K562 (cell line): ENCODE measurements around the gene SLC35G6. TPM values are rescaled to one million over a fixed set of nuclear protein-coding genes. Genes with fewer than 3 reads are reported as not detected.

Experiments used
- ATAC-seq: fragments of 200-7000 bp; cut with Tn5 transposase; 3 replicates; pipeline ENCODE4 v1.9.1; 2020; ENCODE audit warnings: moderate library complexity
- BruUV-seq: library from RNA; stranded (reverse); fragments of 400-500 nt; replicated peaks from 2 replicates; lab custom pipeline; 2021; lab: Mats Ljungman, UMichigan
- CTCF ChIA-PET: fragments of 300-600 bp; formaldehyde crosslinking; extraction: SDS; loops from one replicate; lab custom pipeline; 2021; ENCODE audit warnings: low intra/inter-chr PET ratio; lab: Yijun Ruan, JAX
- POLR2A ChIA-PET: fragments of 300-600, 350-650 bp; sonication (Branson Sonifier 250); formaldehyde crosslinking; extraction: SDS; loops from one replicate; lab custom pipeline; 2021; ENCODE audit warnings: antibody characterized with exemption, inconsistent platforms; lab: Yijun Ruan, JAX
- DNase-seq, 4 experiments: peaks; one replicate each; pipeline versions ENCODE4 v3.0.0 to v3.0.0-alpha.2; 2011 to 2018; ENCODE audit warnings: low spot score in 3 of 4, mixed read lengths in 3 of 4; ENCODE audit errors: extremely low read depth in 1 of 4
- FAIRE-seq: peaks from 2 replicates; lab custom pipeline; 2011; peaks lifted over from hg19 to GRCh38; lab: Jason Lieb, UNC
- H2AFZ ChIP-seq: 2 replicates; pipeline ENCODE4 v1.6.0; 2011; ENCODE audit warnings: low read depth, low read length, control low read depth, inconsistent platforms
- H3K27ac ChIP-seq: fragments of 200-600 bp; 3 replicates; pipeline ENCODE4 v1.8.0; 2011; ENCODE audit warnings: low read depth, mild to moderate bottlenecking, control low read depth, inconsistent platforms, low read length, moderate library complexity, mixed read lengths; ENCODE audit errors: extremely low read depth
- H3K27me3 ChIP-seq, 2 experiments: fragments of 300-600 bp in 1 of 2; 2 replicates in 1 of 2; 3 replicates in 1 of 2; pipeline versions ENCODE4 v1.6.0 to v1.8.0; 2011; ENCODE audit warnings: inconsistent platforms in 2 of 2, low read length in 2 of 2, mild to moderate bottlenecking in 1 of 2, mixed read lengths in 1 of 2, moderate library complexity in 1 of 2; ENCODE audit not compliant: control insufficient read depth in 2 of 2, insufficient read depth in 2 of 2
- H3K36me3 ChIP-seq: fragments of 300-600 bp; 3 replicates; pipeline ENCODE4 v1.8.0; 2011; ENCODE audit warnings: mild to moderate bottlenecking, low read length, inconsistent platforms; ENCODE audit not compliant: control insufficient read depth, insufficient read depth
- H3K4me1 ChIP-seq, 2 experiments: fragments of 200-600 bp in 1 of 2; replicated peaks in 1 of 2; 2 replicates in 1 of 2; 3 replicates in 1 of 2; pipeline versions ENCODE4 v1.5.1 to v1.8.0; 2011; ENCODE audit warnings: inconsistent platforms in 2 of 2, low read length in 2 of 2, mild to moderate bottlenecking in 1 of 2, mixed read lengths in 1 of 2, moderate library complexity in 1 of 2; ENCODE audit not compliant: control insufficient read depth in 2 of 2, insufficient read depth in 2 of 2
- H3K4me2 ChIP-seq: 2 replicates; pipeline ENCODE4 v1.6.1; 2011; ENCODE audit warnings: low read length, control low read depth, inconsistent platforms, mixed read lengths; ENCODE audit not compliant: insufficient read depth
- H3K4me3 ChIP-seq: fragments of 200-600 bp; sonication (generic), shearing (Covaris generic); 2 replicates; pipeline ENCODE4 v1.5.1; 2016; ENCODE audit warnings: control low read depth, inconsistent platforms
- H3K79me2 ChIP-seq: fragments of 200-600 bp; 3 replicates; pipeline ENCODE4 v1.8.0; 2011; ENCODE audit warnings: low read length, inconsistent platforms; ENCODE audit not compliant: control insufficient read depth, insufficient read depth
- H3K9ac ChIP-seq, 2 experiments: 2 replicates each; pipeline versions ENCODE4 v1.6.0 to v1.6.1; 2011; ENCODE audit warnings: low read depth in 2 of 2, low read length in 2 of 2, control low read depth in 1 of 2, inconsistent platforms in 1 of 2, mild to moderate bottlenecking in 1 of 2, mixed read lengths in 1 of 2; ENCODE audit not compliant: insufficient read depth in 1 of 2
- H3K9me1 ChIP-seq: one replicate; pipeline ENCODE4 v1.6.0; 2011; ENCODE audit warnings: inconsistent platforms, mild to moderate bottlenecking, low read length, moderate library complexity; ENCODE audit not compliant: control insufficient read depth, insufficient read depth
- H3K9me3 ChIP-seq: replicated peaks from 2 replicates; pipeline ENCODE4 v1.5.1; 2011; ENCODE audit warnings: low read depth, low read length, inconsistent platforms; ENCODE audit not compliant: control insufficient read depth, insufficient read depth
- H4K20me1 ChIP-seq: replicated peaks from 2 replicates; pipeline ENCODE4 v1.6.1; 2011; ENCODE audit warnings: low read length, inconsistent platforms, mixed read lengths; ENCODE audit not compliant: control insufficient read depth, insufficient read depth
- ARNT ChIP-seq, 2 experiments: fragments of 450-650 bp; IDR thresholded peaks; 2 replicates each; pipeline ENCODE4 v1.6.1; 2016; ENCODE audit warnings: mild to moderate bottlenecking in 1 of 2
- CEBPB ChIP-seq: fragments of 450-650 bp; IDR thresholded peaks from 2 replicates; pipeline ENCODE4 v1.6.1; 2016; ENCODE audit warnings: missing genetic modification characterization, missing compliant biosample characterization
- CREB1 ChIP-seq, 2 experiments: sonication (generic) in 1 of 2; formaldehyde crosslinking in 1 of 2; IDR thresholded peaks; 2 replicates each; pipeline versions ENCODE4 v1.6.1 to v1.8.0; 2012 to 2022; ENCODE audit warnings: inconsistent platforms in 1 of 2, mild to moderate bottlenecking in 1 of 2, missing genetic modification reagents in 1 of 2, moderate library complexity in 1 of 2
- TAF1 ChIP-seq: IDR thresholded peaks from 2 replicates; pipeline ENCODE4 v1.6.1; 2011; ENCODE audit warnings: mild to moderate bottlenecking, low read length, moderate library complexity; ENCODE audit not compliant: insufficient read depth, control insufficient read depth, severe bottlenecking; ENCODE audit errors: extremely low read depth
- WGBS: fragments of 100-300 bp; shearing (Covaris generic); methylation state at CpG from one replicate; pipeline ENCODE4 v1.1.6; 2016; ENCODE audit warnings: low coverage, mixed read lengths; ENCODE audit not compliant: insufficient coverage; ENCODE audit errors: missing lambda C conversion rate; 5-methylcytosine and 5-hydroxymethylcytosine counted together
- in situ Hi-C: fragments of 300-500 bp; cut with MboI; formaldehyde crosslinking; loops from 4 replicates; pipeline ENCODE4 v1.15.0; 2018; ENCODE audit warnings: inconsistent platforms, mixed read lengths
- intact Hi-C: fragments of 100-400 bp; cut with micrococcal nuclease; formaldehyde crosslinking; loops from 2 replicates; pipeline ENCODE4 v1.14.2; 2022
- polyA plus RNA-seq, 8 experiments: library from polyadenylated mRNA; depleted of rRNA in 4 of 8; stranded (reverse) in 5 of 8; unstranded in 3 of 8; fragments of >200 nt; fragmentation: Nextera tagmentation in 2 of 8; fragmentation: Illumina TruSeq in 1 of 8; extraction: Ambion mirVana in 2 of 8; extraction: Trizol in 1 of 8; gene quantifications; 2 replicates each; pipeline versions ENCODE4 v1.2.1 to v1.2.3, GENCODE V29; 2011 to 2014; ENCODE audit warnings: inconsistent platforms in 1 of 8, missing spikeins in 1 of 8
- total RNA-seq, 7 experiments: library from RNA; depleted of rRNA in 6 of 7; stranded (reverse); fragments of >200 nt in 6 of 7; fragmentation: Illumina TruSeq in 2 of 7; extraction: Trizol in 2 of 7; gene quantifications; 2 replicates each; pipeline versions ENCODE4 v1.2.1 to v1.2.3, GENCODE V29; 2011 to 2021; ENCODE audit warnings: low replicate concordance in 1 of 7

Gene SLC35G6
- total and polyA plus RNA-seq, 9 of the 15 experiments (the other 6 are each of a cell fraction or from before 2014, with no cell fraction given), result not detected

- intact Hi-C loops, result no loop called here
- Histone ChIP-seq H3K4me3 (no peak overlapping the region), H3K9ac (no peak overlapping the region; a peak in 1 of 4 replicates)
- TF ChIP-seq ARNT (IDR thresholded peaks at IDR 0.05), result 0 out of 4 replicates have a peak, but pooled peaks of 1 of the 2 experiments have one; percentile 60
- no peak for TF ChIP-seq CREB1 (IDR thresholded peaks at IDR 0.05)
- no peak for TF ChIP-seq CREB1 (CRISPR knock-in tag; IDR thresholded peaks at IDR 0.05)
- no peak for TF ChIP-seq TAF1
- TF ChIP-seq CEBPB, result no peak
- TF ChIP-seq, all 486 proteins: peak for 1
- DNase-seq (no peak), FAIRE-seq (no peak), ATAC-seq (no peak)
- Histone ChIP-seq H2AFZ (no peak overlapping the region), H3K27me3 (no peaks in the 10 kb centered on the region), H4K20me1 (no peaks in the 10 kb centered on the region), H3K4me2 (no peak overlapping the region), H3K4me1 (peaks cover 15 to 56% of the 10 kb centered on the region in 2 experiments; a peak in 4 of 5 replicates), H3K9me1 (peaks cover 3% of the 10 kb centered on the region), H3K36me3 (no peaks in the 10 kb centered on the region), H3K27ac (no peak overlapping the region), H3K9me3 (no peaks in the 10 kb centered on the region), H3K79me2 (no peaks in the 10 kb centered on the region)
- ChIA-PET CTCF (interaction anchor here (0.6 kb wide), 1 partner anchor 224 kb away, joined by 3 read pairs; no protein-coding TSS in a partner anchor), POLR2A (interaction anchor here (0.6 to 1.7 kb wide), 7 partner anchors 8 to 53 kb away, joined by 3 to 7 read pairs (median 3); partner anchors contain the start of genes POLR2A and TMEM102)
- WGBS, result 75% methylated on average over 6 of the region's 7 CpGs
- BruUV-seq, result no TSS peak
- in situ Hi-C loops, result no loop called here
Observed at GRCh38 chr17:7443499-7444485, 37.5 kb upstream of the SLC35G6 start.
